Breast epithelium (tissue), 3 donors: ENCODE data around the gene CXCR1.

Experiments
- POLR2AphosphoS5 ChIP-seq, 3 donors: sonication (generic); formaldehyde crosslinking; IDR thresholded peaks; one replicate each; pipeline ENCODE4 v1.6.1; 2017; ENCODE audit warnings: antibody characterized with exemption in 3 of 3
- TF ChIP-seq, protein P1 (sequence below), 3 donors: fragments of 450-650 bp; IDR thresholded peaks; one replicate each; pipeline ENCODE4 v1.5.1; 2016 to 2017; ENCODE audit warnings: antibody characterized with exemption in 3 of 3, mild to moderate bottlenecking in 3 of 3, moderate library complexity in 3 of 3

DNA sequence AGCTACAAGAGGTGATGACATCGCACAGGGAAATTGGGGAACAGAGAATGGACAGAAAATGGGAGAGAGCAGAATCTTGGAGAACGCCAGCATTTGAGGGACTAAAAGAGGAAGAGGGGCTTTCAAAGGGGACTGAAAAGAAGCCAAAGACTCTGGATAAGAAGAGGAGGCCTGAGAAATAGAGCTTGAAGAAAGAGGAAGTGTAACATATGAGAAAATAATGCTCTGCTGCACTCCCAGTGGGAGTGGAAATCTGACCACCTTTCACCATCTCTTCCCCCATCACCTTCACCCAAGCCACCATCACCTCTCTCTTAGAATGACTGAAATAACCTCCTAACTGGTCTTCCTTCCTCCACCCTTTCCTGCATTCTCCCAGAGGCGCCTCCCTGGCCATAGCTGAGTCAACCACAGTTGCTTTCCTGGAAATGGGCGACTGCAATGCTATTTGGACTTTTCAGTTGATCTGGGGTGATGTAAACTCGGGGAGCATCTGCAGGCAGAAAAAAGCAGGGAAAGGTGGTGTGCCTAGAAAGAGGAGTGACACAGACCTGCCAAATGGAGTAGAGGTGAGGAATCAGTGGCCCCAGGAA, 16.8 kb downstream of the CXCR1 start:
- TF ChIP-seq, protein P1, sequence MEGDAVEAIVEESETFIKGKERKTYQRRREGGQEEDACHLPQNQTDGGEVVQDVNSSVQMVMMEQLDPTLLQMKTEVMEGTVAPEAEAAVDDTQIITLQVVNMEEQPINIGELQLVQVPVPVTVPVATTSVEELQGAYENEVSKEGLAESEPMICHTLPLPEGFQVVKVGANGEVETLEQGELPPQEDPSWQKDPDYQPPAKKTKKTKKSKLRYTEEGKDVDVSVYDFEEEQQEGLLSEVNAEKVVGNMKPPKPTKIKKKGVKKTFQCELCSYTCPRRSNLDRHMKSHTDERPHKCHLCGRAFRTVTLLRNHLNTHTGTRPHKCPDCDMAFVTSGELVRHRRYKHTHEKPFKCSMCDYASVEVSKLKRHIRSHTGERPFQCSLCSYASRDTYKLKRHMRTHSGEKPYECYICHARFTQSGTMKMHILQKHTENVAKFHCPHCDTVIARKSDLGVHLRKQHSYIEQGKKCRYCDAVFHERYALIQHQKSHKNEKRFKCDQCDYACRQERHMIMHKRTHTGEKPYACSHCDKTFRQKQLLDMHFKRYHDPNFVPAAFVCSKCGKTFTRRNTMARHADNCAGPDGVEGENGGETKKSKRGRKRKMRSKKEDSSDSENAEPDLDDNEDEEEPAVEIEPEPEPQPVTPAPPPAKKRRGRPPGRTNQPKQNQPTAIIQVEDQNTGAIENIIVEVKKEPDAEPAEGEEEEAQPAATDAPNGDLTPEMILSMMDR (IDR thresholded peaks at IDR 0.05) = no peak
- TF ChIP-seq POLR2AphosphoS5 (IDR thresholded peaks at IDR 0.05) = no peak
